PC-9 (cell line): Measurements from ENCODE around the gene VAV2. TPM values are rescaled to one million over a fixed set of nuclear protein-coding genes. Genes with fewer than 3 reads are reported as not detected.

ENCODE experiments used
- BruUV-seq: library from RNA; stranded (reverse); fragments of 400-500 nt; replicated peaks from 2 replicates; lab custom pipeline; 2021; lab: Mats Ljungman, UMichigan
- CTCF ChIA-PET: fragments of 300-600 bp; sonication (Branson Sonifier 250); formaldehyde crosslinking; loops from one replicate; lab custom pipeline; 2022; ENCODE audit warnings: antibody characterized with exemption; lab: Charles Lee
- POLR2A ChIA-PET: fragments of 300-600 bp; sonication (Branson Sonifier 250); formaldehyde crosslinking; loops from one replicate; lab custom pipeline; 2022; ENCODE audit warnings: antibody characterized with exemption; ENCODE audit not compliant: unreplicated experiment; lab: Charles Lee
- DNase-seq, 2 experiments: peaks; one replicate each; pipeline versions ENCODE4 v3.0.0 to v3.0.0-alpha.2; 2015 to 2022; ENCODE audit warnings: mixed read lengths in 1 of 2
- H2AFZ ChIP-seq: fragments of 200-600 bp; sonication (generic); 2 replicates; pipeline ENCODE4 v1.8.1; 2017; ENCODE audit warnings: antibody characterized with exemption
- H3F3A ChIP-seq: fragments of 200-600 bp; sonication (generic); 2 replicates; pipeline ENCODE4 v1.8.1; 2017; ENCODE audit warnings: antibody characterized with exemption, mild to moderate bottlenecking, low read depth; ENCODE audit not compliant: insufficient read depth
- H3K27ac ChIP-seq: fragments of 200-600 bp; sonication (generic); 2 replicates; pipeline ENCODE4 v1.6.1; 2016; ENCODE audit warnings: mixed run types
- H3K27me3 ChIP-seq: fragments of 200-600 bp; sonication (generic); 2 replicates; pipeline ENCODE4 v1.6.1; 2016; ENCODE audit warnings: low read depth, mixed run types; ENCODE audit not compliant: insufficient read depth
- H3K36me3 ChIP-seq: fragments of 200-600 bp; sonication (generic); 2 replicates; pipeline ENCODE4 v1.6.1; 2016; ENCODE audit warnings: low read depth, mixed run types
- H3K4me1 ChIP-seq: fragments of 200-600 bp; sonication (generic); replicated peaks from 2 replicates; pipeline ENCODE4 v1.6.1; 2016; ENCODE audit warnings: mixed run types; ENCODE audit not compliant: insufficient read depth
- H3K4me2 ChIP-seq: fragments of 200-600 bp; sonication (generic); 2 replicates; pipeline ENCODE4 v1.6.1; 2017; ENCODE audit warnings: mixed run types
- H3K4me3 ChIP-seq: fragments of 200-600 bp; sonication (generic); 2 replicates; pipeline ENCODE4 v1.6.1; 2016; ENCODE audit warnings: mixed run types
- H3K79me2 ChIP-seq: fragments of 200-600 bp; sonication (generic); 2 replicates; pipeline ENCODE4 v1.6.1; 2017; ENCODE audit warnings: low read depth, mixed run types
- H3K9me2 ChIP-seq: fragments of 200-600 bp; sonication (generic); 2 replicates; pipeline ENCODE4 v1.8.1; 2017; ENCODE audit warnings: mild to moderate bottlenecking; ENCODE audit not compliant: insufficient read depth
- H3K9me3 ChIP-seq: fragments of 200-600 bp; sonication (generic); 2 replicates; pipeline ENCODE4 v1.8.1; 2016; ENCODE audit warnings: low read depth; ENCODE audit not compliant: insufficient read depth
- H4K20me1 ChIP-seq: fragments of 200-600 bp; sonication (generic); 2 replicates; pipeline ENCODE4 v1.8.1; 2017; ENCODE audit not compliant: insufficient read depth
- CTCF ChIP-seq: fragments of 200-600 bp; sonication (generic); conservative IDR thresholded peaks from 2 replicates; pipeline ENCODE4 v1.6.1; 2017; ENCODE audit warnings: mixed run types, antibody characterized with exemption, mild to moderate bottlenecking, moderate library complexity
- EZH2 ChIP-seq: fragments of 200-600 bp; sonication (generic); IDR thresholded peaks from 2 replicates; pipeline ENCODE4 v1.8.0; 2017; ENCODE audit warnings: antibody characterized with exemption, low read depth
- intact Hi-C: fragments of 100-400 bp; cut with micrococcal nuclease; formaldehyde crosslinking; loops from one replicate; pipeline ENCODE4 v1.10.0; 2022; ENCODE audit not compliant: unreplicated experiment
- total RNA-seq: library from RNA; stranded (reverse); gene quantifications from 2 replicates; pipeline ENCODE4 v1.2.3, GENCODE V29; 2021

VAV2 gene
- total RNA-seq, 1 experiment from 2014 or later = 36.5 TPM

- ChIA-PET POLR2A (interaction anchor here (0.5 to 0.6 kb wide), 2 partner anchors 56 to 65 kb away, joined by 3 to 4 read pairs; no protein-coding TSS in a partner anchor), CTCF (interaction anchor here (0.6 kb wide), 1 partner anchor 398 kb away, joined by 4 read pairs; no protein-coding TSS in a partner anchor)
- BruUV-seq = no TSS peak
- intact Hi-C loops = no loop called here
- DNase-seq = no peak
- no peaks in the 10 kb centered on the region for H3K4me1 ChIP-seq
- H3K4me3 ChIP-seq = no peak overlapping the region
- H3K79me2 ChIP-seq = no peaks in the 10 kb centered on the region
- H3K9me2 ChIP-seq = no peaks in the 10 kb centered on the region
- no peaks in the 10 kb centered on the region for H3K9me3 ChIP-seq
- TF ChIP-seq CTCF (no peak), EZH2 (no peak)
- H3K27ac ChIP-seq = no peak overlapping the region
- no peak overlapping the region for H3K4me2 ChIP-seq
- H2AFZ ChIP-seq = no peak overlapping the region
- no peaks in the 10 kb centered on the region for H3F3A ChIP-seq
- peaks cover 23% of the 10 kb centered on the region for H4K20me1 ChIP-seq
- no peaks in the 10 kb centered on the region for H3K36me3 ChIP-seq
- H3K27me3 ChIP-seq = no peaks in the 10 kb centered on the region
These were observed 86.6 kb downstream of the VAV2 start for GRCh38 chr9:133905493-133905892.

- no TSS peak for BruUV-seq
- CTCF ChIA-PET = no interaction called here
- POLR2A ChIA-PET = no interaction called here
- H4K20me1 ChIP-seq = peaks cover 15% of the 10 kb centered on the region
- no peaks in the 10 kb centered on the region for H3K27me3 ChIP-seq
- H2AFZ ChIP-seq = no peak overlapping the region
- H3K79me2 ChIP-seq = no peaks in the 10 kb centered on the region
- H3K9me2 ChIP-seq = no peaks in the 10 kb centered on the region
- no peaks in the 10 kb centered on the region for H3F3A ChIP-seq
- TF ChIP-seq EZH2 (no peak), CTCF (no peak)
- H3K4me1 ChIP-seq = no peaks in the 10 kb centered on the region
- no peak overlapping the region for H3K4me2 ChIP-seq
- intact Hi-C loops = no loop called here
- no peak overlapping the region for H3K4me3 ChIP-seq
- H3K9me3 ChIP-seq = no peaks in the 10 kb centered on the region
- no peak for DNase-seq
- no peaks in the 10 kb centered on the region for H3K36me3 ChIP-seq
- H3K27ac ChIP-seq = no peak overlapping the region
These were observed 87.6 kb downstream of the VAV2 start for GRCh38 chr9:133904346-133905090.

GRCh38 chr9:133901184-133901835 lies 90.8 kb downstream of the VAV2 start:
- no peaks in the 10 kb centered on the region for H3K4me1 ChIP-seq
- no TSS peak for BruUV-seq

More at GRCh38 chr9:133901184-133901835, 90.8 kb downstream of the VAV2 start:
- H2AFZ ChIP-seq = no peak overlapping the region
- ChIA-PET CTCF (no interaction called here), POLR2A (interaction anchor here (0.6 kb wide), 1 partner anchor 234 kb away, joined by 8 read pairs; no protein-coding TSS in a partner anchor)
- TF ChIP-seq CTCF (no peak), EZH2 (no peak)
- no peak for DNase-seq
- H3K9me2 ChIP-seq = no peaks in the 10 kb centered on the region
- no peaks in the 10 kb centered on the region for H3K9me3 ChIP-seq
- no peak overlapping the region for H3K4me2 ChIP-seq
- no peaks in the 10 kb centered on the region for H3K79me2 ChIP-seq
- no peaks in the 10 kb centered on the region for H3F3A ChIP-seq
- peaks cover 10% of the 10 kb centered on the region for H4K20me1 ChIP-seq
- no peaks in the 10 kb centered on the region for H3K36me3 ChIP-seq
- intact Hi-C loops = no loop called here
- H3K27me3 ChIP-seq = no peaks in the 10 kb centered on the region
- no peak overlapping the region for H3K4me3 ChIP-seq
- H3K27ac ChIP-seq = no peak overlapping the region
